Right lobe of liver (tissue), 6 donors: ENCODE measurements around the gene LRCH1. TPM values are rescaled to one million over a fixed set of nuclear protein-coding genes. Genes with fewer than 3 reads are reported as not detected.
A peak's percentile ranks its signal among the peaks of the same experiment; 100 is the strongest.

Experiments
- ATAC-seq, 4 donors: fragments of 200-7000 bp; cut with Tn5 transposase; one replicate each; pipeline ENCODE4 v1.9.1; 2020; ENCODE audit warnings: mild to moderate bottlenecking in 4 of 4, moderate library complexity in 4 of 4
- DNase-seq, 3 donors: peaks; one replicate each; pipeline ENCODE4 v3.0.0-alpha.2; 2020
- H3K27ac ChIP-seq, 3 donors: fragments of 200-600 bp; one replicate each; pipeline ENCODE4 v1.8.0; 2022
- H3K27me3 ChIP-seq, 2 donors: fragments of 200-600 bp; one replicate each; pipeline ENCODE4 v1.8.0; 2022
- H3K36me3 ChIP-seq, 4 donors: fragments of 200-600 bp; sonication (generic) in 1 of 4; one replicate each; pipeline versions ENCODE4 v1.5.1 to v1.8.0; 2017 to 2022; ENCODE audit warnings: control low read depth in 1 of 4
- H3K4me1 ChIP-seq, 4 donors: fragments of 200-600 bp; sonication (generic) in 1 of 4; one replicate each; pipeline versions ENCODE4 v1.5.1 to v1.8.0; 2017 to 2022; ENCODE audit warnings: control low read depth in 1 of 4
- H3K4me3 ChIP-seq, 3 donors: fragments of 200-600 bp; one replicate each; pipeline ENCODE4 v1.8.0; 2022
- H3K9me3 ChIP-seq, 4 donors: fragments of 200-600 bp; sonication (generic) in 1 of 4; one replicate each; pipeline versions ENCODE4 v1.5.1 to v1.8.0; 2017 to 2022; ENCODE audit warnings: control low read depth in 1 of 4
- POLR2A ChIP-seq: fragments of 450-650 bp; IDR thresholded peaks from one replicate; pipeline ENCODE4 v1.6.1; 2017; ENCODE audit warnings: antibody characterized with exemption, mild to moderate bottlenecking
- WGBS: methylation state at CpG from one replicate; pipeline ENCODE4 v1.1.6; 2018; ENCODE audit warnings: low coverage, low lambda C conversion rate; ENCODE audit not compliant: insufficient coverage; ENCODE audit errors: missing lambda C conversion rate; 5-methylcytosine and 5-hydroxymethylcytosine counted together
- intact Hi-C, 2 donors: fragments of 100-400 bp; cut with DNase I; formaldehyde crosslinking; loops; one replicate each; pipeline versions ENCODE4 v1.11.2 to v1.14.1; 2022
- small RNA-seq, 2 experiments: library from RNA; depleted of rRNA; stranded (forward); fragments of <200 nt; gene quantifications; one replicate each; pipeline ENCODE3, GENCODE V24; 2016
- total RNA-seq, 6 experiments: library from RNA; depleted of rRNA in 2 of 6; stranded (reverse); fragments of >200 nt in 2 of 6; fragmentation: NEBNext Ultra II Directional in 3 of 6; extraction: Animal tissue kit (Norgen Biotek cat#: 25700) in 3 of 6; gene quantifications; one replicate each; pipeline versions ENCODE4 v1.1.0 to v1.2.4, GENCODE V29; 2016 to 2023
- TF ChIP-seq, protein P1 (sequence below), 4 donors: fragments of 200-600 bp in 3 of 4; fragments of 450-650 bp in 1 of 4; IDR thresholded peaks; one replicate each; pipeline versions ENCODE4 v1.5.1 to v1.8.0; 2016 to 2022; ENCODE audit warnings: antibody characterized with exemption in 4 of 4, mild to moderate bottlenecking in 2 of 4
- donor health status: DM: no; HTN: yes; CAD: no.
- donor health status: DM: no; HTN: no; CAD: no.
- donor health status: DM: no; HTN: no; CAD: no.
- donor health status: DM: no; HTN: yes; CAD: no.
- donor health status: DM: no; HTN: yes; CAD: no.

The LRCH1 gene
- total RNA-seq, 6 experiments from 2014 or later, result 5.4 to 9.6 (median 7.7) TPM

DNA sequence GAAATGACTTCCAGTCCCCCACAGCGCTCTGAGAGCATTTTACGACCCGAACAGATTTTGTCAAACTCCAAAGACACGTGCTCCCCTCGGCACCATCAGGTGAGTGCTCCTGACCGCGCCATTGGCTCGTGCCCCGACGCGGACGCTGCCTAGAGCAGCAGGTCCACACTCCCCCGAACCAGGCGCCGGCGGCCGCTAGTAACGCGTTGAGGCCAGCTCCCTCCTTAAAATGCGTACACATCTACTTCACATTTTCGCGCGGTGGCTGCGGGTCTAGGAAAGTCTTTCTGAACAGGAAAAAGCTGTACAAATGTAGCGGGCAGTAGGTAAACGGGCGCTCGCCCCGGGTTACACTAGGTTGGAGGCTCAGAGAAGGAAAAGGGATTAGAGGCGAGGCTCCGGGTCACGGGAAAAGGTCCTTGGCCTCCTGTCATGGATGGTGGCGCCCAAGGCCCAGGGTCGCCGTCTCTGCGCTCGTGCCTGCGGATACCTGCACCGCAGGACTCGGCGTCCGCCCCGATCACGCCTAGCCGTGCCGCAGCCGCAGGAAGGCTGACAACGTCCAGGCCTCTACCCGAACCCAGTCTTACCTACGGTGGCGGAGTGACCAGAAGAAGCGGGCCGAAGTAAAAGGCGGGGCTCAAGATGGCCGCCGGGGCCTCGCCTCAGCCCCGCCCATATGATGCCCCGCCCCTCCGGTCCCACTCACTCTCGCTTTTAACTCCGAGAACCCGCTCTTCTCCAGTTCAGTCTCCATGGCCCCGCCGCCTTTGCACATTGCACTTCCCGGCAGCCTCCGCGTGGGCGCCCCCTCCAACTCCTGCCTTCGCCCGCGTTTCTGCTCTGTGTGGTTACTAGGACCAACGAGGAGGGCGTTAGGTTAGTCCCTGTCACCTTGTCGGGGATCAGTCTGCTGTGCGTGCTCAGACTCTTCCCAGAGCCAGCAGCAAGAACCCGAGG is 243.8 kb downstream of the LRCH1 start, which contains the start of gene ESD:
TSS of gene ESD (minus strand) at position 647 of the 960 bp plus-strand sequence. CDS start 5,748 bp downstream, outside the sequence.
- TF ChIP-seq, protein P1, sequence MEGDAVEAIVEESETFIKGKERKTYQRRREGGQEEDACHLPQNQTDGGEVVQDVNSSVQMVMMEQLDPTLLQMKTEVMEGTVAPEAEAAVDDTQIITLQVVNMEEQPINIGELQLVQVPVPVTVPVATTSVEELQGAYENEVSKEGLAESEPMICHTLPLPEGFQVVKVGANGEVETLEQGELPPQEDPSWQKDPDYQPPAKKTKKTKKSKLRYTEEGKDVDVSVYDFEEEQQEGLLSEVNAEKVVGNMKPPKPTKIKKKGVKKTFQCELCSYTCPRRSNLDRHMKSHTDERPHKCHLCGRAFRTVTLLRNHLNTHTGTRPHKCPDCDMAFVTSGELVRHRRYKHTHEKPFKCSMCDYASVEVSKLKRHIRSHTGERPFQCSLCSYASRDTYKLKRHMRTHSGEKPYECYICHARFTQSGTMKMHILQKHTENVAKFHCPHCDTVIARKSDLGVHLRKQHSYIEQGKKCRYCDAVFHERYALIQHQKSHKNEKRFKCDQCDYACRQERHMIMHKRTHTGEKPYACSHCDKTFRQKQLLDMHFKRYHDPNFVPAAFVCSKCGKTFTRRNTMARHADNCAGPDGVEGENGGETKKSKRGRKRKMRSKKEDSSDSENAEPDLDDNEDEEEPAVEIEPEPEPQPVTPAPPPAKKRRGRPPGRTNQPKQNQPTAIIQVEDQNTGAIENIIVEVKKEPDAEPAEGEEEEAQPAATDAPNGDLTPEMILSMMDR (IDR thresholded peaks at IDR 0.05), result no peak
- peak; percentile 89 for TF ChIP-seq POLR2A
- Histone ChIP-seq H3K4me1 (peaks cover 0 to 44% (median 21%) of the 10 kb centered on the region in 4 donors), H3K27me3 (no peaks in the 10 kb centered on the region), H3K9me3 (no peaks in the 10 kb centered on the region), H3K27ac (peak within 1 kb of the TSS; percentile 92 to 95 (median 93)), H3K36me3 (no peaks in the 10 kb centered on the region), H3K4me3 (peak within 1 kb of the TSS; percentile 78 to 86 (median 83))
- ATAC-seq (peak; percentile 91 to 96 (median 92)), DNase-seq (peak; percentile 92 to 97 (median 95))
- WGBS, result under 1% methylated on average over 61 of the region's 77 CpGs
- intact Hi-C loops, result no loop called here

DNA sequence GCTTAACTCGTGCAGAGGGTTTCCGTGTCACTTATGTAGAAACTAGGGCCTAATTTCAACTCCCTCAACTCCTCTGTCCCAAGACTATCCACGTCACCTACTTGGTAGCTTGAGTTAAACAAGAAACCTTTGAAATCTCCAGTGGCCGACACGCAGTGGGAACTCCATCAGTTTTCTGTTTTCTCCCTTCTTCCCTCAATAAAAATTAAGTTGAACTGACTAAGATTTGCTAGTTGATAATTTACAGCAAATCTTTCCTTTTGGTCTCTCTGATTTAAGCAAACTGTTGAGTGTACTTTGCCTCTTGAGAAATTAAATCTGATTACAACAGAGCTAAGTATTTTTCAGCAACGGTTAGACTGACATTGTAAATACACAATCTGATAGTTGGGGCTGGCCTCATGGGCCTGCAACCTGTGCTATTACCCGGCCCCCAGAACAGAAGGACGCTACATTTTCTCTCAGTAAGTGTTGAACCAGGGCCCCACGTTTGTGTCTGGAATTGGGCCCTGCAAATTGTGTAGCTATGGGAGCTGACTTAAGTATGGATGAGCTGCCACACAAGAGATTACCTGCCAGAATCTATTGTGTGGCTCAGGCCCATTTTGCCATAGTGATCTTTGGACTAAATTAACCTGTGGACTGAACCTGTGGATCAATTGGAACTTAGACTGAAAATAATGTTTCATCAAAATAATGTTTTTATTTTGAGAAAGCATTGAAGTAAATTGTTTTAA is 244.7 kb downstream of the LRCH1 start:
- Histone ChIP-seq H3K9me3 (no peaks in the 10 kb centered on the region), H3K4me3 (peak overlapping the region; percentile 78 to 86 (median 83)), H3K36me3 (no peaks in the 10 kb centered on the region), H3K4me1 (peaks cover 0 to 44% (median 21%) of the 10 kb centered on the region in 4 donors), H3K27ac (peak overlapping the region; percentile 92 to 95 (median 93)), H3K27me3 (no peaks in the 10 kb centered on the region)
- ATAC-seq (peak; percentile 47 to 69 (median 55)), DNase-seq (peak in 1 of 3 donors; percentile 64)
- WGBS, result 12% methylated on average over 8 of the region's 9 CpGs
- intact Hi-C loops, result no loop called here
- TF ChIP-seq, protein P1 (IDR thresholded peaks at IDR 0.05), result no peak
- TF ChIP-seq POLR2A, result no peak

DNA sequence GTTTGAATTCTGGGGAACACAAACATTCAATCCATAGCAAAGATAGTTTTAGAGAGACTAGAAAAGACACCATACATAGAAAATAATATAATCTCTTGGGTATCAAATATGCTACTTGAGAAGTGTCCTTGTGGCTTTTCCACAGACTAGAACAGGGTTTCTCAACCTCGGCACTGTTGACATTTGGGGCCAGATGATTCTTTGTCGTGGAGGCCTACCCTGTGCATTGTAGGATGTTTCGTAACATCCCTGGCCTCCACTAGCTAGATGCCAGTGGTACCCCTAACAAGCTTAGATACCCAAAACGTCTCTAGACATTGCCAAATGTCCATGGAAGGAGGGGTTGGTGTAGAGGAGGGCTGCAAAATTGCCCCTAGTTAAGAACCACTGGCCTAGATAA is 246.2 kb downstream of the LRCH1 start:
- intact Hi-C loops, result no loop called here
- Histone ChIP-seq H3K9me3 (no peaks in the 10 kb centered on the region), H3K36me3 (no peaks in the 10 kb centered on the region), H3K27me3 (no peaks in the 10 kb centered on the region), H3K4me3 (peak overlapping the region in 1 of 3 donors; percentile 86), H3K27ac (peak overlapping the region in 2 of 3 donors; percentile 93 to 95), H3K4me1 (peaks cover 0 to 41% (median 16%) of the 10 kb centered on the region in 4 donors)
- DNase-seq, result no peak
- TF ChIP-seq POLR2A, result no peak
- TF ChIP-seq, protein P1 (IDR thresholded peaks at IDR 0.05), result no peak
- no peak for ATAC-seq
- WGBS, result 50% methylated on average over 4 of the region's 4 CpGs

DNA sequence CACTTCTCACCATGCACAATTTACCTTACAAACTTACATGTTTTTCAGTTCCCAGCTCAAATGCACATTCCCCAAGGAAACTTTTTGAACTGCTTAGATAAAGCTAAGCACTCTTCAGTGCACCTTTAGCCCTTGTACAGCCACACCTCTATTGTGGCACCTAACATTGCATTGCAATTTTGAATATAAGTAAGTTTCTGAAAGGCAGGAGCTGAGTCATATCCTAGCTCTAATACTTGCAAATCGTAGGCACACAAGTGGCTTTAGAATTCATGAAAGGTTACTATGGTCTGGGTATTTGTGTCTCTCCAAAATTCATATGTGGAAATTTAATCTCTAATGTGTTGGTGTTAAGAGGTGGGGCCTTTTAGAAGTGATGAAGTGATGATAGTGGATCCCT is 248.9 kb downstream of the LRCH1 start:
- no peak overlapping the region for H3K4me3 ChIP-seq
- TF ChIP-seq, protein P1 (IDR thresholded peaks at IDR 0.05), result no peak
- no peak for TF ChIP-seq POLR2A
- H3K36me3 ChIP-seq, result no peaks in the 10 kb centered on the region
- H3K27me3 ChIP-seq, result no peaks in the 10 kb centered on the region
- peaks cover 0 to 25% (median 6%) of the 10 kb centered on the region in 4 donors for H3K4me1 ChIP-seq
- no peaks in the 10 kb centered on the region for H3K9me3 ChIP-seq
- 85% methylated on average over 1 of the region's 1 CpG for WGBS
- intact Hi-C loops, result no loop called here
- no peak for DNase-seq
- ATAC-seq, result no peak
- H3K27ac ChIP-seq, result no peak overlapping the region

Small RNA genes within 50 kb of the gene (small RNA-seq; reads per million reads assigned to genes)
- gene AL359880.1, result 0 reads per million in 2 experiments

Other genes with a start within 250 kb of the LRCH1 start
- gene RUBCNL, start 165.9 kb upstream of the LRCH1 start, total RNA-seq, result 1 to 10 TPM in 3 of 6 experiments, under 1 TPM in 3; 0.46 to 2.3 (median 1.0) TPM
- 10 to 100 TPM; 69.8 to 90.6 (median 85.4) TPM for gene ESD, start 244.0 kb downstream of the LRCH1 start, total RNA-seq